ENCODE measurements around the gene ATP8A2. TPM values are rescaled to one million over a fixed set of nuclear protein-coding genes. Genes with fewer than 3 reads are reported as not detected.

Gene ATP8A2
- total RNA-seq, 1 experiment from 2014 or later, result 1.3 TPM

GRCh38 chr13:25380741-25381324 is 9.1 kb downstream of the ATP8A2 start:
- no peak for DNase-seq (ENCODE audit: low read depth)

DNA sequence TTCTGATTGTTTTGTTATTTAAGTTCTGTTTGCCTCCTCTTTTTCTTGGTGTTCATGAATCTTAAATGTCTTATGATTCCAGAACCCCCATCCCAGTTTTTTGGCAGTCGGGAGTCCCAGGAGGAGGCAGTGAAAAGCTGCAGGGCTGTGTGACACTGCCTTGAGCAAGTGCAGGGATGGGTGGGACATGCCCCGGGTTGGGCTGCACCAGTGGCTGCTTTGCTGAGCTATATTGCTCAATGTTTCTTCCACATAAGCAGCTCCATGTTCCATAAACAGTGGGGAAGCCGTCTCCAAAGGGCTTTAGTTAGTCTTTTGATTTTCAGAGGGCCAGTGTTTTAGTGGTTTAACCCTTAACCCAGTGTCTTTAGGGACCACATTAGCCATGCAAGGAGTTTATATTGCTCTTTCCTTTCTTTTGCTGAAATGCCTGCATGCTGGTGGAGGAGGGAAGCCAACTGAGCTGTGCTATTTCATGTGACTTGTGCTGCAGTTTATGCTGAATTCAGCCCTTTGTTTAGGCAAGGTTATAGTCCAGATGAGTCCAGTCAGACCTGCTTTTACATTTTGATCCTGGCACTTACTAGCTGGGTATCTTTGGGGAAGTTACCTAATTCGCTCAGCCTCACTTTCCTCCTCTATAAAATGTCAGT is 13.1 kb downstream of the ATP8A2 start:
- no peak for DNase-seq (ENCODE audit: low read depth)

DNA sequence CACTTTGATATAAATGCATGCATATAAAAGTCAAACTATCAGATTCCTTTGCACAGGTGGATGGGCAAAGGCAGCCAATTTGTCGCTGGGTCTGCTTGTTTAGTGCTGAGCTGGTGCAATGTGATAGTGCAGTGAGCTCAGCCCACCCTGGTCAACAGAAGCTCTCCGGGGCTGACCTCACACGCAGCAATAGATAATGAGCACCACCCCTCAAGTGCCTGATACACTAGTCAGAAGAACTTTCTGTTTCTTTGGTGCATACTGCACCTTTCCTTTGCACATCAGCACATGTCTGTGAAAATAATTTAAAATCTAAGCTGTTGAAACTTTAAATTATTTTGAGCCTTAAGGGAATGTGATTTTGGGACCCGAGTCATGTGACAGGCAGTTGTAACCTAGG is 20.2 kb downstream of the ATP8A2 start:
- DNase-seq (ENCODE audit: low read depth), result no peak

GRCh38 chr13:25394402-25395060 is 22.8 kb downstream of the ATP8A2 start:
- DNase-seq (ENCODE audit: low read depth), result no peak

DNA sequence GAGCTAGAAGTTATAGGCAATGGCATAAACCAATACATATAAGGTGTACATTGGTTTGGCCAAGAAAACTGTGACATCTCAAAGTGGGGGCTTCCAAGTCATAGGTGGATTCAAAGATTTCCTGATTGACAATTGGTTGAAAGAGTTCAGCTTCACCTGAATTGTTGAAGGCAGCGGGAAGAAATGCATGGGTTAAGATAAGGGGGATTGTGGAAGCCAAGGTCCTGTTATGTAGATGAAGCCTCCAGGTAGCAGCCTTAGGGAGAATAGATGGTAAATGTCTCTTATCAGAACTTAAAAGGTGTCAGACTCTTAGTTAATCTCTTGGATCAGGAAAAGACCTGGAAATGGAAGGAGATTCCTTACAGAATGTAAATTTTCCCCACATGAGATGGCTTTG is 26.0 kb downstream of the ATP8A2 start:
- no peak for DNase-seq (ENCODE audit: low read depth)

DNA sequence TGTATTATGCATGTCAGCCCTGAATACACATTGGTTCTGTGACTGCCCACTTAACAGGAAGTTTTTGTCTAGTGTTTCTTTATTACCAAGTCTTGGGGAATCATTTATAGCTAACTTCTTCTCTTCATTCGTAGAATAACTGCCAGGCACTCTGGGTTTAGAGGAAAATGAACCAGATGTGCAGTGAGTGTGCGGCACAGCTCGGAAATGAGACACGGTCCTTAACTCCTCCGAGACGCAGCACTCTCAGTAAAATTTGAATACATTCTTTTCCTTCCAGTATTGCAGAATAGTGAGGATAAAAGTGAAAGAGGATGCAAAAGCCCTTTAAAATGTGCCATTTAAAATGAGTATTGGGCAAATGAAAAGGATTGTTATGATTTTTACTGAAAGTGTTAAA is 29.2 kb downstream of the ATP8A2 start:
- no peak for DNase-seq (ENCODE audit: low read depth)

DNA sequence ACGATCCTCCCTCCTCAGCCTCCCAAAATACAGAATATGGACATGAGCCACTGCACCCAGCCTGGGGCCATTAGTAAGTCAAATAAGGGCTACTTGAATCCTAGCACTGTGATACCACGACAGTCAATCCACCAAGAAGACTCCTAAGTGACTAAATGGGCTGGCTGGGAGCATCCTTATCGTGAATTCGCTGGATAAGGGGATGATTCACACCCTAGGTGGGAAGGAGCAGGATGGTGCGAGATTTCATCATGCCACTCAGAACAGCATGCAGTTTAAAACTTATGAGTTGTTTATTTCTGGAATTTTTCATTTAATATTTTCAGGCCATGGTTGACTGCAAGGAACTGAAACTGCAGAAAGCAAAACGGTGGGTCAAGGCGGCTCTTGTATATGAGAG is 30.2 kb downstream of the ATP8A2 start:
- DNase-seq (ENCODE audit: low read depth), result no peak

DNA sequence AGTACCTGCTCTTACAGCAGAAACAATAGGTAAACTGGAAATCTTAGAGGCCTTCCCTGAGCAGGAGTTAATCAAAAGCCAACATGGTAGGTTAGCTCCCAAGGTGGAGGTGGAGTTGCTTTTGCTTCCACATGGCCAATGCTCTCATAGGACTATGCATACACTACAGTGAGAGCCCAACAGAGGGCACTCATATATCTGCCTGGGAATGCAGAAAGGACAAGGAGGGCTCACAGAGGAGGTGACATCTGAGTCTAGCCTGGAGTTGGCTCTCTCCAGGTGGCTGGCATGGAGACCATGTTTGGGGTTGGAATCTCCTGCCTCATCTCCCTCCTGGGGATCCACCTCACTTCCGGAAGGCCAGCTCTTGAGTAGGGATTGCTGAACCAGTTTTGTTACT is 34.6 kb downstream of the ATP8A2 start:
- no peak for DNase-seq (ENCODE audit: low read depth)

DNA sequence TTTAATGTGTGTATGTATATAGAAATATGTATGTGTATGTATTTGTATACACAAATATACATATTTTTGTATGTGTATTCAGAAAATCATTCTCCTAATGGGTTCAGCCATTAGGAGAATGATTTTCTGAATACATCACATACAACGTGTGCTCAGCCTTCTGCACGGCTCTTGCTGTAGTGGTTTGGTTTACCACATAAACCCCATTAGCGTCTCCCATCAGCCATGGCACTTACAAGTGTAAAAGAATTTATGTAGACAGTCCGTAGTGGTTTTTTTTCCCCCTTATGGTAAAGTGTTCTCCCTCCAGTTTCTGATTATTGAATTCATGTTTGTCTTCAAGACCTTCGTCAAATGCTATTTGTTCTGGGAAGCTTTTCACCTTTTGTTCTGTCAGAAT is 38.2 kb downstream of the ATP8A2 start:
- no peak for DNase-seq (ENCODE audit: low read depth)

- no peak for DNase-seq (ENCODE audit: low read depth)
Observed at GRCh38 chr13:25415241-25415640, 43.5 kb downstream of the ATP8A2 start.

- DNase-seq (ENCODE audit: low read depth), result no peak
Observed at GRCh38 chr13:25417535-25417934, 45.8 kb downstream of the ATP8A2 start.

DNA sequence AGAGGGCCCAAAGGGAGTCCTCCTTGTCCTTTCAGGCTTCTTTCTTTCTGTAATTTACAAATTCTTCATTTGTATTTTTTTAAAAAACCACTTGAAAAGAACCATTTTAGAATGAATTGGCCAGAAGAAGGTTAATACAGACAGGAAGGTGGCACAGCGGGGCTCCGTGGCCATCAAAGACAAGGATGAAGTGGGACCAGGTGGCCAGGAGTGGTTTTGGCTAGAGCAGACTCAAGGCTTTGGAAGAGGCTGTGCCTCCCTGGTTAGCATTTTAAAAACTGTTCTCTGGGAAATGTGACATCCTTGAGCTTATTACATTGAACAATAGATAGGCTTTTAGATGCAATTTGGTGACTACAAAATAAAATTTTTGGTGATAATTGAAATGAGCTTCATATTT is 48.4 kb downstream of the ATP8A2 start:
- no peak for DNase-seq (ENCODE audit: low read depth)

- DNase-seq (ENCODE audit: low read depth), result no peak
Observed at GRCh38 chr13:25421612-25422011, 49.8 kb downstream of the ATP8A2 start.

DNA sequence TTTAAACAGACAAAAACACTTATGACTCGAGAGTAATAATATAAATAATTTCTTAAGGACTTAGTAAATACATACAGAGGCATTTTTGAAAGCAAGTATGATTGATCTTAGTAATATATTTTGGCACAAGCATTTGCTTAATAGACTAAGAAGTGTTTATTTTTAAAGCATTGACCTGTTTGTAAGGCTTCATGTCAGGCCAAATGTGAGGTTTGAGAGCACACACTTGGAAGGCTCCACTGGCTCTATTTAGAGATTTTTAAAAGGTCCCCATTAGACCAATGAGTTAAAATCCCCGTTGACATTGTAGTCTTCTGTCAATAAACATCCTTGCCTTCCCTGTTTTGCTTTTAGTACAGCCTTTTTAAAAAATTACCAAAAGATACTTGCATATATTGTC is 50.4 kb downstream of the ATP8A2 start:
- no peak for DNase-seq (ENCODE audit: low read depth)

- DNase-seq (ENCODE audit: low read depth), result no peak
Observed at GRCh38 chr13:25423831-25424230, 52.1 kb downstream of the ATP8A2 start.

GRCh38 chr13:25429466-25429865 is 57.7 kb downstream of the ATP8A2 start:
- no peak for DNase-seq (ENCODE audit: low read depth)

GRCh38 chr13:25432691-25433090 is 60.9 kb downstream of the ATP8A2 start:
- DNase-seq (ENCODE audit: low read depth), result no peak

DNA sequence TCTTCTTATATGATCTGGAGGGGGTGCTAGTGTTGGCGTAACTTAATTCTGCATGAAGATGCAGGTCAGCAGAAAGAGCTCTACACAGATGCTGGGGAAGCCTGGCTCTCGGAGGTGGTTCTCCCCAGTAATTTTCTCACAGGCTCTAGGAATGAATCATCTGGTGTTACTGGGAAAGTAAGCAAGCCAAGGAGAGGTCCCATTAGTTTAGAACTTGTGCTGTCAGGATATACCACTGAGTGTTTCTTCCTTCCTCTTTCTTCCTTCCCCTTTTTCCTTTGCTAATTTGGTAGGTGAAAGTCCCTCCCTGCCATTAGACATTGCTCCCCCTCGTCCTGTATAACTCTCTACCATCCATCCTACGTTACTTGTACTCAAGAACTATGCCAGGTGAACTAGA is 68.3 kb downstream of the ATP8A2 start:
- DNase-seq (ENCODE audit: low read depth), result no peak

DNA sequence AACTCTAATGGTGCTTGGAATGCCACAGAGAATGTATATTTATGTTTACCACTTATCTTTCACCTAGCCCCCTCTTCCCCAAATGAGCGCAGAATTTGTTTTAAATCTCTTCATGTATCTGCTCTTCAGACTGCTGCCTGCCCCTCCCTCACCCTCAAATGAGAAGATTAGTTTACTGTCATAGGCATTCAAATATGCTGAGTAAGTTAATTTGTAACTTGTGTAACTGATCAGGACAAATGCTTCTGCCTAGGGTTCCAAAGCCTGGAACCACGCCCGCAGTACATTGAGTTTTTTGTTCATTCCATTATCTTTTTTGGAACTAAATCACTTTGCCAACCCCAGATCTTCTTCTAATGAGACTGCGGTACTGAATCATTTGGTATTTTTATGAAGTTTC is 74.5 kb downstream of the ATP8A2 start:
- DNase-seq (ENCODE audit: low read depth), result no peak

DNA sequence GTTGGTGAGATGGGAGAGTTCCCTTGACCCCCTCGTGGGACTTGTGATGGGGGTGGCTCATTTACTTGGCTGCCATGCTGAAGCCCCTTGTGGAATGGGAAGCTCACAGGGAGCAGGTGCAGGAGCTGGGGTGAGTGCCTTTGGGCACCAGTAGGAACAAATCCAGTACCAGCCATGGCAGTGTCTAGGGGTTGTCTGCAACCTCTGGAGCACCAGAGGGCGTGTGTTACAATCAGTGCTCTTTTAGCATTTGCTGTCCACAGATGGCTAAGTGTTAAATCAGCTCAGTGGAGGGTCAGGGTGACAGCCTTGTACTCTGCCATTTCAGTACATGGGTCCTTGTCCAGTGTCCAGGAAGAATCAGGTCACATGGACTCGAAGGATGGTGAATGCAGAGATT is 75.6 kb downstream of the ATP8A2 start:
- DNase-seq (ENCODE audit: low read depth), result no peak

GRCh38 chr13:25453850-25454365 is 82.1 kb downstream of the ATP8A2 start:
- no peak for DNase-seq (ENCODE audit: low read depth)

- no peak for DNase-seq (ENCODE audit: low read depth)
Observed at GRCh38 chr13:25455146-25455545, 83.4 kb downstream of the ATP8A2 start.

GRCh38 chr13:25457566-25457965 is 85.8 kb downstream of the ATP8A2 start:
- DNase-seq (ENCODE audit: low read depth), result no peak
